ENCODE data around the gene RAP2B.
"Not testable (repeated sequence)": the region's sequence is repeated elsewhere in the genome, so short reads cannot be mapped to it uniquely, and the experiment has no call there.

RAP2B gene

GRCh38 chr3:153161714-153162512 lies at the start of gene RAP2B:
TSS of gene RAP2B (plus strand) at chr3:153162226. CDS start at chr3:153162694, 468 bp downstream.
- peak within 1 kb of the TSS; percentile 85 for H3K4me3 ChIP-seq (ENCODE audit: low read depth, low read length)
- TF ChIP-seq CTCF (IDR thresholded peaks at IDR 0.05; ENCODE audit: low read depth, low read length, missing control alignments): no peak

GRCh38 chr3:153113541-153113940 lies 48.5 kb upstream of the RAP2B start:
- TF ChIP-seq CTCF (IDR thresholded peaks at IDR 0.05; ENCODE audit: low read depth, low read length, missing control alignments): no peak
- no peak overlapping the region for H3K4me3 ChIP-seq (ENCODE audit: low read depth, low read length)
- DNase-seq (ENCODE audit: low read depth): no peak

More at GRCh38 chr3:153161714-153162512, at the start of gene RAP2B:
- peak; percentile 77 for DNase-seq (ENCODE audit: low read depth)

- H3K4me3 ChIP-seq (ENCODE audit: low read depth, low read length); DNase-seq (ENCODE audit: low read depth): not testable (repeated sequence)
These were observed 47.8 kb upstream of the RAP2B start for GRCh38 chr3:153114270-153114669.

GRCh38 chr3:153115326-153115725 lies 46.7 kb upstream of the RAP2B start:
- no peak overlapping the region for H3K4me3 ChIP-seq (ENCODE audit: low read depth, low read length)
- DNase-seq (ENCODE audit: low read depth): no peak
- TF ChIP-seq CTCF (IDR thresholded peaks at IDR 0.05; ENCODE audit: low read depth, low read length, missing control alignments): no peak

- H3K4me3 ChIP-seq (ENCODE audit: low read depth, low read length): no peak overlapping the region
- no peak for TF ChIP-seq CTCF (IDR thresholded peaks at IDR 0.05; ENCODE audit: low read depth, low read length, missing control alignments)
- no peak for DNase-seq (ENCODE audit: low read depth)
These were observed 34.2 kb upstream of the RAP2B start for GRCh38 chr3:153127788-153128187.

- no peak for TF ChIP-seq CTCF (IDR thresholded peaks at IDR 0.05; ENCODE audit: low read depth, low read length, missing control alignments)
These were observed 32.6 kb upstream of the RAP2B start for GRCh38 chr3:153129426-153129825.

GRCh38 chr3:153129866-153130265 lies 32.2 kb upstream of the RAP2B start:
- TF ChIP-seq CTCF (IDR thresholded peaks at IDR 0.05; ENCODE audit: low read depth, low read length, missing control alignments): no peak
- no peak for DNase-seq (ENCODE audit: low read depth)
- no peak overlapping the region for H3K4me3 ChIP-seq (ENCODE audit: low read depth, low read length)

More at GRCh38 chr3:153129426-153129825, 32.6 kb upstream of the RAP2B start:
- no peak for DNase-seq (ENCODE audit: low read depth)
- H3K4me3 ChIP-seq (ENCODE audit: low read depth, low read length): no peak overlapping the region
